Coronary artery (tissue), 2 donors: ENCODE results near the gene PRR12.

ENCODE experiments used
- DNase-seq: peaks from one replicate; pipeline ENCODE4 v3.0.0-alpha.2; 2017; ENCODE audit warnings: low spot score
- H3K27ac ChIP-seq, 2 donors: fragments of 200-600 bp; sonication (generic); one replicate each; pipeline ENCODE4 v1.5.1; 2016 to 2019
- H3K4me3 ChIP-seq: fragments of 200-600 bp; sonication (generic); 2 replicates; pipeline ENCODE4 v1.5.1; 2016; ENCODE audit warnings: mild to moderate bottlenecking, moderate library complexity
- CTCF ChIP-seq: fragments of 200-600 bp; sonication (generic); IDR thresholded peaks from one replicate; pipeline ENCODE4 v1.5.1; 2019; ENCODE audit warnings: antibody characterized with exemption

Gene PRR12

GRCh38 chr19:49591731-49592485 is 926 bp downstream of the PRR12 start:
- peak overlapping the region; percentile 99 for H3K4me3 ChIP-seq
- no peak for TF ChIP-seq CTCF
- DNase-seq: no peak
- H3K27ac ChIP-seq: peak overlapping the region; percentile 77 to 98

GRCh38 chr19:49592486-49593232 is 1.7 kb downstream of the PRR12 start:
- no peak for DNase-seq
- H3K27ac ChIP-seq: peak overlapping the region; percentile 77 to 98
- H3K4me3 ChIP-seq: peak overlapping the region; percentile 99
- no peak for TF ChIP-seq CTCF

- no peak for TF ChIP-seq CTCF
- peak overlapping the region; percentile 99 for H3K4me3 ChIP-seq
- peak; percentile 97 for DNase-seq
- peak overlapping the region; percentile 77 to 98 for H3K27ac ChIP-seq
Measured at GRCh38 chr19:49593233-49594113, 2.5 kb downstream of the PRR12 start.

GRCh38 chr19:49594157-49594992 is 3.4 kb downstream of the PRR12 start:
- no peak overlapping the region for H3K4me3 ChIP-seq

DNA sequence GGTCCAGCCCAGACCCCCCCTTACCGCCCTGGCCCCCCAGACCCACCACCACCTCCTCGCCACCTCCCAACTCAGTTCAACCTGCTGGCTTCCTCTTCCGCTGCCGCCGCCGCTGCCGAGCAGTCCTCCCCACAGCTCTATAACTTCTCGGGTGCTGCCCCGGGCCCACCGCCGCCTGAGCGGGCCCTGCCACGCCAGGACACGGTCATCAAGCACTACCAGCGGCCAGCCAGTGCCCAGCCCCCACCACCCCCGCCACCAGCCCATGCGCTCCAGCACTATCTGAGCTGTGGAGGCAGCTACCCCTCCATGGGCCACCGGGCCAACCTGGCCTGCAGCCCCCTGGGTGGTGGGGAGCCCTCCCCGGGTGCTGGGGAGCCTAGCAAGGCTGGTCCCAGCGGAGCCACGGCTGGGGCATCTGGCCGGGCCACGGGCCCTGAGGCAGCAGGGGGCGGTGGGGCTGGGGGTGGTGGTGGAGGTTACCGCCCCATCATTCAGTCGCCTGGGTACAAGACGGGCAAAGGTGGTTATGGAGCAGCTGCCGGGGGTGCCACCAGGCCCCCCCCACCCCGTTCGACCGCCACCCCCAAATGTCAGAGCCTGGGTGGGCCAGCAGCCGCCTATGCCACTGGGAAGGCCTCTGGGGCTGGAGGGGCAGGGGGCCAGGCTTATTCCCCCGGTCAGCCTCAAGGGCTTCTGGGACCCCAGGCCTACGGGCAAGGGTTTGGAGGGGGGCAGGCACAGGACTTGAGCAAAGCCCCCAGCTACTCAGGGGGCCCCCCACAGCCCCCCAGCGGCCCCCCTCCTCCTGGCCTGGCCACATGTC is 4.2 kb downstream of the PRR12 start:
- TF ChIP-seq CTCF: no peak
- DNase-seq: no peak
- no peak overlapping the region for H3K27ac ChIP-seq
- no peak overlapping the region for H3K4me3 ChIP-seq

More at GRCh38 chr19:49594157-49594992, 3.4 kb downstream of the PRR12 start:
- no peak for DNase-seq
- TF ChIP-seq CTCF: no peak
- H3K27ac ChIP-seq: peak overlapping the region in 1 of 2 donors; percentile 98
